Measurements from ENCODE around the gene SGCD.

Gene SGCD

DNA sequence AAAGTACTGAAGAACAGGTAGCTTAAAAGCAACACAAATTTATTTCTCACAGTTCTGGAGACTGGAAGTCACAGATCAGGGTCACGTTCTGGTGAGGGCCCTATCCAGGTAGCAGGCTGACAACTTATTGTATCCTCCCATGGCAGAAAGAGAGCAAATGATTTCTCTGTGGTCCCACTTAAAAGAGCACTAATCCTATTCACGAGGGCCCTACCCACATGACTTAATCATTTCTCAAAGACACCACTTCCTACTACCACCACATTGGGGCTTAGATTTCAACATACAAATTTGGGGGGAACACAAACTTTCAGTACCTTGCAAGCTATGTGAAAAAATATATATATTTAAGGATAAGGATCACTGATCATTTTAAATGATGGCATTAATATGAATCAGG lies 447.3 kb downstream of the SGCD start:
- DNase-seq (ENCODE audit: low read depth in 2 of 2), result no peak

DNA sequence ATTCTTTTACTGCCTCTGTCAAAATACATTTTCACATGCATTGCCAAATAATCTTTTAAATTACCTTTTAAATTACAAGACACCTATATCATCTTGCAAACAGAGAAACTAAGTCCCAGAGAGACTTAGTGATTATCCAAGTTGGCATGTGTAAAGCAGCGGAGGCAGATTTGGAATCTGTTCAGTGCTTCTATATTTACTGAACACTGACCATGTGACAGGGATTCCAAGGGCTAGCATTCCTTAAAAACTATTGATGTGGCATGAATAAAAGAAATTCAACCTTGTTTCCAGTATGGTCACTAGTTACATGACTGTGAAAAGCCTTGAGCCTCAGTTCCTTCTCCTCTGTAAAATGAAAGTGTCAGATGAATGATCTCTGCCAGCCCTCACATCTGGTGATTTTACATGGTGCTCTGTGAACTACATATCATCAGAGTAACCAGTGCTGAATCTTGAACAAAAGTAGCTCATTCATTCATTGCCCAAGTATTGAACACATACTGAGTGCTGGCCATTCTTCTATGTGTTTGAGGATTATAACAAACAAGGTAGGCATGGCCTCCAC lies 451.3 kb downstream of the SGCD start:
- DNase-seq (ENCODE audit: low read depth in 2 of 2), result no peak

DNA sequence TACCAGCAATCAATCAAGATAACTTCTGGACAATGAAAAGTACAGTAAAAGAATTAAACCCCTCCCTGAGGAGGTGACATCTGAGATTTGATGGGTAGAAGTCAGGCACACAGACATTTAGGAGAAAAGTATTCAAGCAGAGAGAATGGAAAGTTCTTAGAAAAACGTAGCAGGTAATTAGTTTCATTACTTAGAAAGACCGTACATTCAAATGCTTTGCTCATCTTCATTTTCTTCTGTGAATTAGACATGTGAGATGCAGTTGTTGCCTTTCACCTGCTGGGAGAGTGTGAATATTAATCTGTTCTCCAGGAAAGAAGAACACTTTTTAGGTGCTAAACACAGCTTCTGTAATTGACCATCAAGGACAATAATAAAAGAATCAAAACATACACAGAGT lies 451.8 kb downstream of the SGCD start:
- DNase-seq (ENCODE audit: low read depth in 2 of 2), result no peak

- DNase-seq (ENCODE audit: low read depth in 2 of 2), result no peak
Observed at GRCh38 chr5:156779436-156779835, 452.5 kb downstream of the SGCD start.

- no peak for DNase-seq (ENCODE audit: low read depth in 2 of 2)
Observed at GRCh38 chr5:156783092-156783491, 456.1 kb downstream of the SGCD start.

DNA sequence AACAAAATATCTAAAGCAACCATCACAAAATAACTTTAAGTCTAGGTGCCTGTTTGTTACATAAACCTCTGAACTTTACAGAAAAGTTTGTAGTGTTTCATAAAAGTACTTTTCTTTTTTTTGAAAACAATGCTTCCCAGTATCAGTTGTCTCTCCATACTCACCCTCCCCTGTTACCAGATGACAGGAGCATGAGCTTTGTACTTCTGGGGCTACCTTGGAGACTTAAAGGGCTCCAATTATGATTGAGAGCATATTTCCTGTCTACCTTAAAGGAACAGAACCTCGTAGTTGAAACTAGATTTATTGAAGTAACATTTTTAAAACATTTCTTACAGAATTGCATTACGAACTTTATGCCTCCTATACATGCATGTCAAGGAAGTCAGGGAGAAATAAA lies 467.7 kb downstream of the SGCD start:
- DNase-seq (ENCODE audit: low read depth in 2 of 2), result no peak

- DNase-seq (ENCODE audit: low read depth in 2 of 2), result no peak
Observed at GRCh38 chr5:156798201-156798600, 471.2 kb downstream of the SGCD start.

DNA sequence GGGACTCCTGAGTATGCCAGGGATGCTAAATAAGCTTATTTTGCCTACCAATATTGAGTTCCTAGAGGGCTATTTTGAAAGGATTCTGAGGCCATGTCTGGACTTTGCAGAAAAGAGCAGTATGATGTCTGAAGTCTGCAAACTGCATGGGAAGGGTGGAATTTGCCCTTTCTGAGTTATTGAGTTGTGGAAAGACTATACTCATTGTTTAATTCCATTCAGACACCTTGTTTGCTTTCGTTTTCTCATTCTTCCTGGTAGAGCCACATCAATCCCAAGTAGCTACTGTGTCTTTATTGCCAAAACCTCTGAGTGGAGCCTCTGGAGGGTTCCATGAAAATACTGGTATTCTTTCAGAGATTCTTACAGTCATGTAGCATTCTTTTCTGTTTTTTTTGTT lies 472.2 kb downstream of the SGCD start:
- DNase-seq (ENCODE audit: low read depth in 2 of 2), result no peak

- DNase-seq (ENCODE audit: low read depth in 2 of 2), result no peak
Observed at GRCh38 chr5:156800929-156801328, 474.0 kb downstream of the SGCD start.

- no peak for DNase-seq (ENCODE audit: low read depth in 2 of 2)
Observed at GRCh38 chr5:156802501-156802900, 475.5 kb downstream of the SGCD start.

GRCh38 chr5:156803404-156803803 lies 476.4 kb downstream of the SGCD start:
- DNase-seq (ENCODE audit: low read depth in 2 of 2), result no peak

DNA sequence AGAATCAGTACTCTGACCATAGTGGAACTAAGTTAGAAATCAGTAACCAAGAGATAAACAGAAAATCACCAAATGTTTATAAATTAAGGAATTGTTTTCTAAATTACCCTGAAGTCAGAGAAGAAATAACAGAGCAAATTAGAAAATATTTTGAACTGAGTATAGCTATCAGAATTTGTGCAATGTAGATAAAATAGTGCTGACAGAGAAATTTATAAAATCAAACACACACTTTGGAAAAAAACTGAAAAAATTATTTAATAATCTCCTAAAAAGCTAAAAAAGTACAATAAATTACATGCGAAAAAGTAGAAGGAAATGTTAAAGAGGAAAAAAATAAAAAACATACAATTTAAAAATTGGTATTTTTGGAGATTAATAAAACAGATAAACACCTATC lies 486.0 kb downstream of the SGCD start:
- no peak for DNase-seq (ENCODE audit: low read depth in 2 of 2)

DNA sequence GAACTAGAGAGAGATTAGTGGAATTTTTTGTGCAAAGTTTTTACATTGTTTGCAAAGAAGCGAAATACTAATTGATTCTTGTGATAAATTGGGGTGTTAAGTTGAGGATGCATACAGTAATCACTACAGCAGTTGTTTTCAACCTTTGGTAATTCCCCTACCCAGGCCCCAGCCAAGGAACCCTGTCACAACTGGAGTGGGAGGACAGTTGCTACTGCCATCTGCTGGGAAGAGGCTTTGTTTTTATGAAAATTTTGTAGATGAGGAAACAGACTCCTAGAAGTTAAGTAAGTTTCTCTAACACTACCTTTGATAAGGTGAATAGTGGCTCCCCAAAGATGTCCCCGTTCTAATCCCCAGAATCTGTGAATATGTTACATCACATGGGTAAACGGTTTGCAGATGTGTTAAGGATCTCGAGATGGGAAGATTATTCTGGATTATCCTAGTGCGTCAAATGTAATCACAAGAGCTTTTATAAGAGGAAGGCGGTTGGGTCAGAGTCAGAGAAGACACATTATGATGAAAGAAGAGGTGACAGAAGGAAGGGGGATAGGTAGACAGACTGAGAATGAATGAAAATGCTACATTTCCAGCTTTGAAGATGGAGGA lies 489.1 kb downstream of the SGCD start:
- peak in 1 of 2 donors; percentile 8 for DNase-seq (ENCODE audit: low read depth in 2 of 2)
